ENCODE measurements around the gene UNK.

The UNK gene

DNA sequence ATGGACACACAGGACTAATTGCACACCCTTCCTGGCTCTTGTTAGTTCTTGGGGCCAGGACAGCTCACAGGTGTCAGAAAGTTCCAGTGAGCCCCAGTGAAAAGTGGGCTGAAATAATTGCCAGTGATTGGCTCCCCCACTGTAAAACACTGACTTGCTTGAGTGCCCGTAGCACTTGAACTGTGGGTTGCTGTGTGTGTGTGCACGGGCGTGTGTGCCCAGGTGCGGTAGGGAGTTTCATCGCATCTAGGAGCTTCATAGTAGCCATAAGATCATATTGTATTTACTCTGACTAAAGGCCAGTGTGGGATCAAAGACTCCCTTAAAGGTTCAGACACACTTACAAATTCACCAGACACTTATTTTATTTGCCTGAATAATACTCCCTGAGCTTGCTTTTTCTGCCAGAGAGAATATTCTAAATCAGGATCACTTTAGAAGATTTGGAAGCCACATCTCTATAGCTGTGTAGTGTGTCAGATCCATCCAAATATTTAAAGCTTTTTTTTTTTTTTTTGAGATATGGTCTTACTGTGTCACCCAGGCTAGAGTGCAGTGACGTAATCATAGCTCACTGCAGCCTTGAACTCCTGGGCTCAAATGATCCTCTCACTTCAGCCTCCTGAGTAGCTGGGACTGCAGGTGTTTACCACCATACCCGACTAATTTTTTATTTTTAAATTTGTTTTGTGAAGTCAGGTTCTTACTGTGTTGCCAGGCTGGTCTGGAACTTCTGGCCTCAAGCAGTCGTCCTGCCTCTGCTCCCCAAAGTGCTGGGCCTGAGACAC lies 11.4 kb downstream of the UNK start:
- POLR2A ChIA-PET: interaction anchor here (1.1 to 4.5 kb wide), 3 partner anchors 11 to 19 kb away, joined by 3 to 32 read pairs (median 31); partner anchors contain the start of gene UNK
- TF ChIP-seq HDGF (IDR thresholded peaks at IDR 0.05; ENCODE audit: borderline replicate concordance) (no peak), BHLHE40 (IDR thresholded peaks at IDR 0.05; ENCODE audit: borderline replicate concordance) (no peak), FOXA1 (IDR thresholded peaks at IDR 0.05) (no peak), TARDBP (IDR thresholded peaks at IDR 0.05) (no peak), ARNT (IDR thresholded peaks at IDR 0.05) (no peak), ELF4 (IDR thresholded peaks at IDR 0.05) (no peak), CTBP1 (IDR thresholded peaks at IDR 0.05; ENCODE audit: borderline replicate concordance) (no peak), ZNF384 (IDR thresholded peaks at IDR 0.05) (no peak), SP1 (IDR thresholded peaks at IDR 0.05) (no peak), FOXM1 (IDR thresholded peaks at IDR 0.05; ENCODE audit: borderline replicate concordance) (no peak), LEF1 (IDR thresholded peaks at IDR 0.05; ENCODE audit: borderline replicate concordance) (no peak), FOXK2 (IDR thresholded peaks at IDR 0.05) (no peak)
- DNase-seq (ENCODE audit: extremely low spot score): no peak
- CTCF ChIA-PET: interaction anchor here (1.4 to 1.7 kb wide), 2 partner anchors 13 to 65 kb away, joined by 4 to 6 read pairs; no protein-coding TSS in a partner anchor

DNA sequence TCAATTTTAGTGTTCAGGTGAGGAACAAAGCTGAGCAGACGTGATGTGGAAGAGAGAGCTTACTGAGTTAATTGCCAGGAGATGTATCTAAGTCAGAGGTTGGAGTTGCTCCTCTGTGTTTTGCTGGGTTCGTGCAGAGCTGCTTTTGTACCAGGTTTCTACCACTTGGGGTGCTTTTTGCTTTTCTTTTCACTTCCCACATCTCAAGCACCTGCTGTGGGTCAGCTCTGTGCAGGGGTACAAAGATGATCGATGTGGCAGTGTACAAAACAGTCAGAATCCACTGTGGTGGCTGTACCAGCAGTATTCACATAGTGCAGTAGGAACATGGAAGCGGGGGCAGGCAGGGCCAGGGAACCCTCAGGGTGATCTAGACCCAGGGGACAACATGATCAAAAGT lies 14.8 kb downstream of the UNK start:
- no peak for DNase-seq (ENCODE audit: extremely low spot score)
- TF ChIP-seq HDGF (IDR thresholded peaks at IDR 0.05; ENCODE audit: borderline replicate concordance) (no peak), L3MBTL2 (conservative IDR thresholded peaks at IDR 0.05) (no peak), FOXM1 (IDR thresholded peaks at IDR 0.05; ENCODE audit: borderline replicate concordance) (no peak)
- CTCF ChIA-PET: interaction anchor here (1.4 kb wide), 1 partner anchor 30 kb away, joined by 3 read pairs; no protein-coding TSS in a partner anchor
- POLR2A ChIA-PET: interaction anchor here (1.0 to 1.6 kb wide), 2 partner anchors 14 to 19 kb away, joined by 3 to 8 read pairs; partner anchors contain the start of gene UNK

- TF ChIP-seq CTBP1 (IDR thresholded peaks at IDR 0.05; ENCODE audit: borderline replicate concordance) (no peak), SUZ12 (IDR thresholded peaks at IDR 0.05) (no peak), ELF4 (IDR thresholded peaks at IDR 0.05) (no peak), FOXK2 (IDR thresholded peaks at IDR 0.05) (no peak), LEF1 (IDR thresholded peaks at IDR 0.05; ENCODE audit: borderline replicate concordance) (no peak), ZNF384 (IDR thresholded peaks at IDR 0.05) (no peak), TARDBP (IDR thresholded peaks at IDR 0.05) (no peak), BHLHE40 (IDR thresholded peaks at IDR 0.05; ENCODE audit: borderline replicate concordance) (no peak), HDGF (IDR thresholded peaks at IDR 0.05; ENCODE audit: borderline replicate concordance) (no peak), FOXA1 (IDR thresholded peaks at IDR 0.05) (no peak), FOXM1 (IDR thresholded peaks at IDR 0.05; ENCODE audit: borderline replicate concordance) (no peak), NFRKB (IDR thresholded peaks at IDR 0.05) (no peak)
- TF ChIP-seq, protein P1, sequence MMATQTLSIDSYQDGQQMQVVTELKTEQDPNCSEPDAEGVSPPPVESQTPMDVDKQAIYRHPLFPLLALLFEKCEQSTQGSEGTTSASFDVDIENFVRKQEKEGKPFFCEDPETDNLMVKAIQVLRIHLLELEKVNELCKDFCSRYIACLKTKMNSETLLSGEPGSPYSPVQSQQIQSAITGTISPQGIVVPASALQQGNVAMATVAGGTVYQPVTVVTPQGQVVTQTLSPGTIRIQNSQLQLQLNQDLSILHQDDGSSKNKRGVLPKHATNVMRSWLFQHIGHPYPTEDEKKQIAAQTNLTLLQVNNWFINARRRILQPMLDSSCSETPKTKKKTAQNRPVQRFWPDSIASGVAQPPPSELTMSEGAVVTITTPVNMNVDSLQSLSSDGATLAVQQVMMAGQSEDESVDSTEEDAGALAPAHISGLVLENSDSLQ (IDR thresholded peaks at IDR 0.05): no peak
- no peak for DNase-seq (ENCODE audit: extremely low spot score)
- ChIA-PET POLR2A (interaction anchor here (0.7 to 2.4 kb wide), 3 partner anchors 18 to 52 kb away, joined by 3 to 19 read pairs (median 3); partner anchors contain the start of gene WBP2), CTCF (interaction anchor here (1.3 kb wide), 1 partner anchor 21 kb away, joined by 4 read pairs; no protein-coding TSS in a partner anchor)
Measured at GRCh38 chr17:75803883-75804282, 19.3 kb downstream of the UNK start.

DNA sequence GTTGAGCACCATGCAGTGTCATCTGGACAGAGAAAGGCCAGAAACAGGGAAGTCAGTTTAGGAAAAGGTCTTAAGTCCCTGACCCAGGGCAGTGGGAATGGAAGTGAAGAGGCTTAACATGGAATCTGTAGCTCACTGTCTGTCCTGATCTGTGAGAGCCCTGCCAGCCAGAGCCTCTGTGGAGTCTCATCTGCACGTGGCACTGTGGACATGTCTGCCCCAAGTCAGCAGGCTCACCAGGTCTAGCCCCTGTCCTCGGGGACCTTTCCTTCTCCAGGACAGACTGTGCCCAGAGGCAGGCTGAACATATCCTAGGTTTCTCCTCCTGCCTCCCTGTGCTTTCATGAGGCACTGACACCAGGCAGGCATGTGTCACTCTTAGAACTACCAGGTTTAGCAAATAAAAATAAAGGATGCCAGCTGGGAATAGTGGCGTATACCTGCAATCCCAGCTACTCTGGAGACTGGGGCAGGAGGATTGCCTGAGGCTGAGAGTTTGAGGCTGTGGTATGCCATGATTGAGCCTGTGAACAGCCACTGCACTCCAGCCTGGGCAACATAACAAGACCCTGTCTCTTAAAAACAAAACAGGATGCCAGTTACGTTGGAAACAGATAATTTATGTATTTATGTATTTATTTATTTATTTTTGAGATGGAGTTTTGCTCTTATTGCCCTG lies 22.4 kb downstream of the UNK start:
- ChIA-PET CTCF (no interaction called here), POLR2A (interaction anchor here (0.6 to 3.1 kb wide), 2 partner anchors 19 to 27 kb away, joined by 4 to 13 read pairs; a partner anchor contains a TSS)
- no peak for DNase-seq (ENCODE audit: extremely low spot score)
- TF ChIP-seq ELF4 (IDR thresholded peaks at IDR 0.05) (no peak), SUZ12 (IDR thresholded peaks at IDR 0.05) (no peak), LEF1 (IDR thresholded peaks at IDR 0.05; ENCODE audit: borderline replicate concordance) (no peak), ARNT (IDR thresholded peaks at IDR 0.05) (no peak), BHLHE40 (IDR thresholded peaks at IDR 0.05; ENCODE audit: borderline replicate concordance) (no peak), TARDBP (IDR thresholded peaks at IDR 0.05) (no peak), FOXK2 (IDR thresholded peaks at IDR 0.05) (no peak), NFRKB (IDR thresholded peaks at IDR 0.05) (no peak), FOXA1 (IDR thresholded peaks at IDR 0.05) (no peak), FOXM1 (IDR thresholded peaks at IDR 0.05; ENCODE audit: borderline replicate concordance) (no peak), CTBP1 (IDR thresholded peaks at IDR 0.05; ENCODE audit: borderline replicate concordance) (no peak)
- TF ChIP-seq, protein P1 (IDR thresholded peaks at IDR 0.05): no peak

DNA sequence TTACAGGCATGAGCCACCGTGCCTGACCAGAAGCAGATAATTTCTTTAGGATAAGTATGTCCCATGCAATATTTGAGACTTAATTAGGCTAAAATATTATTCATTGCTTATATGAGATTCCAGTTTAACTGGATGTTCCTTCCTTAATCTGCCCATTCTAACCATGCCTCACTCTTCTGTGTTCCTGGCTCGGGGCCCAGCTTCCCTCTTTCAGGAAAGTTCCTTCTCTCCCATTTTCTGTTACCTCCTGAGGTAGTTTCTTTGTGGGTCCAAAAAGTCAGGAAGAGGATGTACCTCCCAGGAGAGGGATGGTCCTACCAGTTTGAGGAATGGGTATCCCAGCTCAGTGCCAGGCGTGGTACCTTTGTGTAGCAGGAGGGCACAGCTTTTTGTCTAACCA lies 23.3 kb downstream of the UNK start:
- ChIA-PET CTCF (interaction anchor here (0.6 to 0.7 kb wide), 2 partner anchors 18 to 235 kb away, joined by 3 read pairs; no protein-coding TSS in a partner anchor), POLR2A (interaction anchor here (3.1 kb wide), 1 partner anchor 28 kb away, joined by 13 read pairs; a partner anchor contains a TSS)
- DNase-seq (ENCODE audit: extremely low spot score): no peak
- TF ChIP-seq LEF1 (IDR thresholded peaks at IDR 0.05; ENCODE audit: borderline replicate concordance): no peak
- TF ChIP-seq CTBP1 (IDR thresholded peaks at IDR 0.05; ENCODE audit: borderline replicate concordance): no peak
- no peak for TF ChIP-seq ARNT (IDR thresholded peaks at IDR 0.05)
- TF ChIP-seq, protein P1 (IDR thresholded peaks at IDR 0.05): no peak
- no peak for TF ChIP-seq ELF4 (IDR thresholded peaks at IDR 0.05)

Measured in HEK293T (cell line).